ENCODE measurements around the gene NEGR1. TPM values are rescaled to one million over a fixed set of nuclear protein-coding genes. Genes with fewer than 3 reads are reported as not detected.

NEGR1 gene
- total and polyA plus RNA-seq, 2 experiments from 2014 or later: 1.0 to 2.8 TPM

DNA sequence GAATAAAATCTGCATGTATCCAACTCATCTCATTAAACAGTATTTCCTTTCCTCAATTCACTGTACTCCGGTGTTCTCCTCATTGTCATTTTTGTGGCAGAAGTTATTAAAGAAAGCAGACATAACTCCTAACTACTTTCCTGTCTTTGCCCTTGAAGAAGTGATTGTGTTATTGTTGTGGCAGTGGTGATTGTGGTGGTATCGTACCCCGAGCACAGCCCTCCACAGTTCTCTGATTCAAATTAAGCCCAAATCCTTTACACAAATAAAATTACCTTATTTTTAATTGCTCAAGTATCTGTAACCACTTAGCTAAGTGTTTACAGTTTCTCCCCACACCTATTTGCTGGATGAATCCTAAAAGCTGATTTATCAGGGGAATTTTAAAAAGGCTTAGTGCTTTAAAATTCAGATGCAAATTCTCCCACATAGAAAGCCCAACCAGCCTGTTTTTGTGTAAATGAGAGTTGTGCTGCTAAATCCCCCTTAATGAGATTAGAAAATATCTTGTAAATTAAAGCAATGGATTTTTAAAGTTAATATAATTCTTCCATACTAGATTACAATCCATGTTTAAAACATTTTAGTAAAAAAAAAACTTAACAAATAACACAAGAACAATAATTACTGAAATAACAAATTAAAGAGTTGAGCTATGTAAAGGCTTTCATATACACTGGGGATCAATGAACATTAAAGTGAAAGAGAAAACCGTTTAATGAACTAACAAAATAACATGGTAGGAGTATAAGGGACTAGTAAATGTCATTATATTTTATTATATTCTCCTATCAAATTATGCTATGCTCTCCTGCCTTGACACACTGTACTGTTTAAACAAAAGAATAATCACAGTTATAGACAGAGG lies 259.0 kb downstream of the NEGR1 start:
- no peak overlapping the region for H2AFZ ChIP-seq
- no peak for TF ChIP-seq EZH2 (IDR thresholded peaks at IDR 0.05; ENCODE audit: borderline replicate concordance)
- H3K9me3 ChIP-seq (ENCODE audit: low read depth): no peaks in the 10 kb centered on the region
- H3K27me3 ChIP-seq: no peaks in the 10 kb centered on the region
- no peaks in the 10 kb centered on the region for H3K36me3 ChIP-seq (replicated peaks; ENCODE audit: insufficient read depth, low read depth)
- H3K79me2 ChIP-seq: no peaks in the 10 kb centered on the region
- H3K4me2 ChIP-seq: no peak overlapping the region
- no peak overlapping the region for H3K4me3 ChIP-seq
- no peak for DNase-seq (ENCODE audit: low spot score)
- H3K4me1 ChIP-seq (ENCODE audit: insufficient read depth): no peaks in the 10 kb centered on the region
- no peaks in the 10 kb centered on the region for H3K9me2 ChIP-seq (replicated peaks; ENCODE audit: insufficient read depth)
- no peak overlapping the region for H3K27ac ChIP-seq
- WGBS (ENCODE audit: low lambda C conversion rate, missing lambda C conversion rate): 49% methylated on average over 4 of the region's 4 CpGs
- no peaks in the 10 kb centered on the region for H4K20me1 ChIP-seq (ENCODE audit: insufficient read depth, poor library complexity, severe bottlenecking)

DNA sequence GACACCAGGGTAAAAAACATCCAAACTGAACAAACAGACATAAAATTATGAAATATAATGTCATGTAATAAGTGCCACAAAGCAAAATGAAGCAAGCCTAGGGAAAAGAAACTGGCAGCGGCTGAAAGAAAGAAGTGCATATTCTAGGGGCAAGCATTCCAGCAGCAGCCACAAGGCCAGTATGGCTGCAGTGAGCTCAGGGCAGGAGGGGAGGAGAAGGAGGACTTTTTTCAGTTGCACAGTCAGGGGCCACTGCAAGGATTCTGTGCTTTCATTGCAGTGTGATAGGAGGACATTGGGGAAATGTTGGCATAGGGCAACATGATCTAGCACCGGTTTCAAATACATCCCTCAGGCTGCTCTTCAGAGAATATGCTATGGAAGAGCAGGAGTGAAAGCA lies 263.8 kb downstream of the NEGR1 start:
- Histone ChIP-seq H3K27ac (no peak overlapping the region), H4K20me1 (ENCODE audit: insufficient read depth, poor library complexity, severe bottlenecking) (no peaks in the 10 kb centered on the region), H3K27me3 (no peaks in the 10 kb centered on the region), H3K9me2 (replicated peaks; ENCODE audit: insufficient read depth) (no peaks in the 10 kb centered on the region), H3K4me2 (no peak overlapping the region), H2AFZ (no peak overlapping the region), H3K9me3 (ENCODE audit: low read depth) (no peaks in the 10 kb centered on the region), H3K4me3 (no peak overlapping the region), H3K79me2 (no peaks in the 10 kb centered on the region), H3K36me3 (replicated peaks; ENCODE audit: insufficient read depth, low read depth) (no peaks in the 10 kb centered on the region), H3K4me1 (ENCODE audit: insufficient read depth) (no peaks in the 10 kb centered on the region)
- no peak for DNase-seq (ENCODE audit: low spot score)
- WGBS (ENCODE audit: low lambda C conversion rate, missing lambda C conversion rate): 92% methylated on average over 2 of the region's 2 CpGs
- TF ChIP-seq EZH2phosphoT487 (IDR thresholded peaks at IDR 0.05; ENCODE audit: low read depth, severe bottlenecking, unreplicated experiment) (no peak), EZH2 (IDR thresholded peaks at IDR 0.05; ENCODE audit: borderline replicate concordance) (no peak)
- TF ChIP-seq, protein P1, sequence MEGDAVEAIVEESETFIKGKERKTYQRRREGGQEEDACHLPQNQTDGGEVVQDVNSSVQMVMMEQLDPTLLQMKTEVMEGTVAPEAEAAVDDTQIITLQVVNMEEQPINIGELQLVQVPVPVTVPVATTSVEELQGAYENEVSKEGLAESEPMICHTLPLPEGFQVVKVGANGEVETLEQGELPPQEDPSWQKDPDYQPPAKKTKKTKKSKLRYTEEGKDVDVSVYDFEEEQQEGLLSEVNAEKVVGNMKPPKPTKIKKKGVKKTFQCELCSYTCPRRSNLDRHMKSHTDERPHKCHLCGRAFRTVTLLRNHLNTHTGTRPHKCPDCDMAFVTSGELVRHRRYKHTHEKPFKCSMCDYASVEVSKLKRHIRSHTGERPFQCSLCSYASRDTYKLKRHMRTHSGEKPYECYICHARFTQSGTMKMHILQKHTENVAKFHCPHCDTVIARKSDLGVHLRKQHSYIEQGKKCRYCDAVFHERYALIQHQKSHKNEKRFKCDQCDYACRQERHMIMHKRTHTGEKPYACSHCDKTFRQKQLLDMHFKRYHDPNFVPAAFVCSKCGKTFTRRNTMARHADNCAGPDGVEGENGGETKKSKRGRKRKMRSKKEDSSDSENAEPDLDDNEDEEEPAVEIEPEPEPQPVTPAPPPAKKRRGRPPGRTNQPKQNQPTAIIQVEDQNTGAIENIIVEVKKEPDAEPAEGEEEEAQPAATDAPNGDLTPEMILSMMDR (IDR thresholded peaks at IDR 0.05; ENCODE audit: poor library complexity): no peak

DNA sequence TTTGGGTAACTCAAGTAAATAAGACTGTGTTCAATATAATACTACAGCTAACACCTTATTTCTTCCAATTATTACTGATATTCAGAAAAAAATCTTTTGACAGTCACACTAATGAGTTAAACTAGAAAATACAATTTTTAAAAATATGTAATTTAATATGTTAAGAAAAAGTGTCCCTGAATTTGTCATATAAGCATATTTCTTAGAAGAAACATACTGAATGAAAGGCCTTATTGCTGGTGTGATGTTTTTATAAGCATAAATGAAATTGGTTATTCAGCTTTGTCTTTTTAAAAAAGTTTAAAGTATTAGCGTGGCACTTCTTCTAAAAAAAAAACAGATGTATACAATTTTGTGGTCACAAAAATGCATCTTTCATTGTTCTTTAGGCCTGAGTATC lies 267.3 kb downstream of the NEGR1 start:
- Histone ChIP-seq H3K4me1 (ENCODE audit: insufficient read depth) (no peaks in the 10 kb centered on the region), H3K36me3 (replicated peaks; ENCODE audit: insufficient read depth, low read depth) (no peaks in the 10 kb centered on the region), H3K27me3 (no peaks in the 10 kb centered on the region), H3K4me2 (no peak overlapping the region), H3K4me3 (no peak overlapping the region), H3K9me3 (ENCODE audit: low read depth) (no peaks in the 10 kb centered on the region), H2AFZ (no peak overlapping the region), H4K20me1 (ENCODE audit: insufficient read depth, poor library complexity, severe bottlenecking) (no peaks in the 10 kb centered on the region), H3K9me2 (replicated peaks; ENCODE audit: insufficient read depth) (no peaks in the 10 kb centered on the region), H3K79me2 (no peaks in the 10 kb centered on the region), H3K27ac (no peak overlapping the region)
- whole genome bisulfite sequencing (ENCODE audit: low lambda C conversion rate, missing lambda C conversion rate): 93% methylated on average over 1 of the region's 1 CpG
- TF ChIP-seq, protein P1 (IDR thresholded peaks at IDR 0.05; ENCODE audit: poor library complexity): no peak
- TF ChIP-seq EZH2phosphoT487 (IDR thresholded peaks at IDR 0.05; ENCODE audit: low read depth, severe bottlenecking, unreplicated experiment) (no peak), EZH2 (IDR thresholded peaks at IDR 0.05; ENCODE audit: borderline replicate concordance) (no peak)
- DNase-seq (ENCODE audit: low spot score): no peak

DNA sequence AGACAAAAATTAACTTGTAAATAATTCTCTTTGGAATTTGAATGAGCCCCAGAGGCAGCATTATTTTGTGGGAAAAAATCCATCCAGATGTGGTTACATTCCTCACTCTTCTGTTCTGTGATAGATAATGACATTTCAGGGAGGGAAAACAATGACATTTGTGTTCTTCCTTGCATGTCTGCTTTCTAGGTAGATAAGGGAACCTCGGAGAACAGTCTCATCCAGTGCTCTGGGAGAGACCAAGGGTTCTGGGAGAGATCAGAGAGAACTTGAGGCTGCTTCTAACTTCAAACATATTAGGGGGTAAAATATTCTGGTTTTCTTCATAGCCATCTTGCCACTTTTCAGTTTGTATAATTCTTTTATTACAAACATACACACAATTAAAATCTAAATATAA lies 269.2 kb downstream of the NEGR1 start:
- H2AFZ ChIP-seq: no peak overlapping the region
- no peaks in the 10 kb centered on the region for H3K79me2 ChIP-seq
- TF ChIP-seq, protein P1 (IDR thresholded peaks at IDR 0.05; ENCODE audit: poor library complexity): no peak
- no peak for TF ChIP-seq EZH2 (IDR thresholded peaks at IDR 0.05; ENCODE audit: borderline replicate concordance)
- TF ChIP-seq EZH2phosphoT487 (IDR thresholded peaks at IDR 0.05; ENCODE audit: low read depth, severe bottlenecking, unreplicated experiment): no peak
- DNase-seq (ENCODE audit: low spot score): no peak
- no peaks in the 10 kb centered on the region for H3K36me3 ChIP-seq (replicated peaks; ENCODE audit: insufficient read depth, low read depth)
- H3K27ac ChIP-seq: no peak overlapping the region
- H3K4me1 ChIP-seq (ENCODE audit: insufficient read depth): no peaks in the 10 kb centered on the region
- no peak overlapping the region for H3K4me2 ChIP-seq
- H4K20me1 ChIP-seq (ENCODE audit: insufficient read depth, poor library complexity, severe bottlenecking): no peaks in the 10 kb centered on the region
- no peak overlapping the region for H3K4me3 ChIP-seq
- no peaks in the 10 kb centered on the region for H3K9me2 ChIP-seq (replicated peaks; ENCODE audit: insufficient read depth)
- H3K9me3 ChIP-seq (ENCODE audit: low read depth): no peaks in the 10 kb centered on the region
- WGBS (ENCODE audit: low lambda C conversion rate, missing lambda C conversion rate): 18% methylated on average over 1 of the region's 1 CpG
- no peaks in the 10 kb centered on the region for H3K27me3 ChIP-seq

Data from hepatocyte (in vitro differentiated cells).